RWPE2 (cell line): Measurements from ENCODE around the gene RPS6KA4.
A peak's percentile ranks its signal among the peaks of the same experiment; 100 is the strongest.

Experiments used
- ATAC-seq: fragments of 200-7000 bp; cut with Tn5 transposase; 3 replicates; pipeline ENCODE4 v1.9.1; 2021; ENCODE audit warnings: low read depth
- DNase-seq: peaks from one replicate; pipeline ENCODE4 v3.0.0-alpha.2; 2020; ENCODE audit warnings: low spot score
- H3K27ac ChIP-seq: fragments of 450-650 bp; 2 replicates; pipeline ENCODE4 v1.5.1; 2017; ENCODE audit warnings: mild to moderate bottlenecking; ENCODE audit not compliant: poor library complexity, severe bottlenecking
- H3K27me3 ChIP-seq: fragments of 250-450 bp; sonication (Bioruptor Pico); 2 replicates; pipeline ENCODE4 v1.5.1; 2021; ENCODE audit warnings: mild to moderate bottlenecking, moderate library complexity; ENCODE audit not compliant: insufficient read depth, poor library complexity, severe bottlenecking
- H3K36me3 ChIP-seq: fragments of 250-450 bp; sonication (Bioruptor Pico); 2 replicates; pipeline ENCODE4 v1.5.1; 2020; ENCODE audit warnings: low read depth, mild to moderate bottlenecking, moderate library complexity
- H3K4me1 ChIP-seq: fragments of 250-450 bp; sonication (Bioruptor Pico); 2 replicates; pipeline ENCODE4 v1.5.1; 2021; ENCODE audit warnings: mild to moderate bottlenecking, moderate library complexity; ENCODE audit not compliant: insufficient read depth, poor library complexity, severe bottlenecking
- H3K4me3 ChIP-seq: fragments of 250-450 bp; sonication (Bioruptor Pico); 2 replicates; pipeline ENCODE4 v1.5.1; 2021; ENCODE audit warnings: mild to moderate bottlenecking, moderate library complexity; ENCODE audit not compliant: severe bottlenecking
- H3K9me3 ChIP-seq: fragments of 250-450 bp; sonication (Bioruptor Pico); 2 replicates; pipeline ENCODE4 v1.5.1; 2021; ENCODE audit warnings: mild to moderate bottlenecking, moderate library complexity; ENCODE audit not compliant: severe bottlenecking
- CTCF ChIP-seq: fragments of 450-650 bp; IDR thresholded peaks from one replicate; pipeline ENCODE4 v1.5.1; 2017; ENCODE audit warnings: mild to moderate bottlenecking, moderate library complexity; ENCODE audit not compliant: poor library complexity, severe bottlenecking

Gene RPS6KA4

GRCh38 chr11:64369440-64370421 lies 10.8 kb downstream of the RPS6KA4 start:
- no peaks in the 10 kb centered on the region for H3K27me3 ChIP-seq

GRCh38 chr11:64371201-64371600 lies 12.2 kb downstream of the RPS6KA4 start:
- DNase-seq: no peak
- no peak for ATAC-seq
- H3K27me3 ChIP-seq: no peaks in the 10 kb centered on the region
- H3K27ac ChIP-seq: no peak overlapping the region
- H3K4me1 ChIP-seq: peaks cover 3% of the 10 kb centered on the region
- H3K4me3 ChIP-seq: no peak overlapping the region
- no peaks in the 10 kb centered on the region for H3K9me3 ChIP-seq
- peaks cover 46% of the 10 kb centered on the region for H3K36me3 ChIP-seq
- TF ChIP-seq CTCF: no peak

More at GRCh38 chr11:64369440-64370421, 10.8 kb downstream of the RPS6KA4 start:
- H3K4me3 ChIP-seq: no peak overlapping the region
- H3K4me1 ChIP-seq: peaks cover 3% of the 10 kb centered on the region
- DNase-seq (no peak), ATAC-seq (no peak)
- no peak for TF ChIP-seq CTCF
- no peak overlapping the region for H3K27ac ChIP-seq
- no peaks in the 10 kb centered on the region for H3K9me3 ChIP-seq
- H3K36me3 ChIP-seq: peaks cover 61% of the 10 kb centered on the region

GRCh38 chr11:64372021-64372420 lies 13.1 kb downstream of the RPS6KA4 start:
- no peak for TF ChIP-seq CTCF
- DNase-seq (no peak), ATAC-seq (no peak)
- H3K4me3 ChIP-seq: no peak overlapping the region
- H3K9me3 ChIP-seq: no peaks in the 10 kb centered on the region
- H3K36me3 ChIP-seq: peaks cover 38% of the 10 kb centered on the region
- H3K4me1 ChIP-seq: no peaks in the 10 kb centered on the region
- H3K27me3 ChIP-seq: no peaks in the 10 kb centered on the region
- no peak overlapping the region for H3K27ac ChIP-seq

- Histone ChIP-seq H3K27me3 (no peaks in the 10 kb centered on the region), H3K27ac (no peak overlapping the region), H3K36me3 (peaks cover 28% of the 10 kb centered on the region), H3K4me1 (no peaks in the 10 kb centered on the region), H3K9me3 (no peaks in the 10 kb centered on the region), H3K4me3 (no peak overlapping the region)
- ATAC-seq: peak; percentile 69
- TF ChIP-seq CTCF: no peak
- DNase-seq: no peak
Observed at GRCh38 chr11:64372802-64373597, 14.0 kb downstream of the RPS6KA4 start.
